Endometrium (tissue), 2 donors: ENCODE measurements around the gene TAS2R41.

Experiments
- FAIRE-seq: peaks from 2 replicates; lab custom pipeline; 2012; peaks lifted over from hg19 to GRCh38; lab: Jason Lieb, UNC
- donor health status: control.
- donor health status: control.

The TAS2R41 gene, protein sequence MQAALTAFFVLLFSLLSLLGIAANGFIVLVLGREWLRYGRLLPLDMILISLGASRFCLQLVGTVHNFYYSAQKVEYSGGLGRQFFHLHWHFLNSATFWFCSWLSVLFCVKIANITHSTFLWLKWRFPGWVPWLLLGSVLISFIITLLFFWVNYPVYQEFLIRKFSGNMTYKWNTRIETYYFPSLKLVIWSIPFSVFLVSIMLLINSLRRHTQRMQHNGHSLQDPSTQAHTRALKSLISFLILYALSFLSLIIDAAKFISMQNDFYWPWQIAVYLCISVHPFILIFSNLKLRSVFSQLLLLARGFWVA

DNA sequence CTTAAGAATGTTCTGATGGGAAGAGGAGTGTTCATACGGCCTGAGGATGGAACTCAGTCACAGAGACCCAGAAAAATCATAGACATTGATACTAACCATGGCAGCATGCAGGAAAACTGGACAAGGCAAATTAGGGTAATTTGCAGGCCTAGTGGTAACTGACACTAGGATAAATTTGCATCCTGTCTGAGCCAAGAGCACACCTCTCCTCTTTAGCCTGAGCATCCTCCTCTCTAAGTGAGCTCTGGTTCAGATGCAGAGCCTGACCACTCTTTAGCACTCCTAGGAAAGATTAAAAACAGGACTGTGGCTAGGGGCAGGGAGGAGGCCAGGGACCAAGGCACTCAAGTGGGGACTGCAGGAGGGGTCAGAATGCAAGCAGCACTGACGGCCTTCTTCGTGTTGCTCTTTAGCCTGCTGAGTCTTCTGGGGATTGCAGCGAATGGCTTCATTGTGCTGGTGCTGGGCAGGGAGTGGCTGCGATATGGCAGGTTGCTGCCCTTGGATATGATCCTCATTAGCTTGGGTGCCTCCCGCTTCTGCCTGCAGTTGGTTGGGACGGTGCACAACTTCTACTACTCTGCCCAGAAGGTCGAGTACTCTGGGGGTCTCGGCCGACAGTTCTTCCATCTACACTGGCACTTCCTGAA, at the start of gene TAS2R41:
TAS2R41 (plus strand) TSS at position 373 of the 650 bp plus-strand sequence; CDS start at position 373, 0 bp downstream.
- FAIRE-seq: no peak

DNA sequence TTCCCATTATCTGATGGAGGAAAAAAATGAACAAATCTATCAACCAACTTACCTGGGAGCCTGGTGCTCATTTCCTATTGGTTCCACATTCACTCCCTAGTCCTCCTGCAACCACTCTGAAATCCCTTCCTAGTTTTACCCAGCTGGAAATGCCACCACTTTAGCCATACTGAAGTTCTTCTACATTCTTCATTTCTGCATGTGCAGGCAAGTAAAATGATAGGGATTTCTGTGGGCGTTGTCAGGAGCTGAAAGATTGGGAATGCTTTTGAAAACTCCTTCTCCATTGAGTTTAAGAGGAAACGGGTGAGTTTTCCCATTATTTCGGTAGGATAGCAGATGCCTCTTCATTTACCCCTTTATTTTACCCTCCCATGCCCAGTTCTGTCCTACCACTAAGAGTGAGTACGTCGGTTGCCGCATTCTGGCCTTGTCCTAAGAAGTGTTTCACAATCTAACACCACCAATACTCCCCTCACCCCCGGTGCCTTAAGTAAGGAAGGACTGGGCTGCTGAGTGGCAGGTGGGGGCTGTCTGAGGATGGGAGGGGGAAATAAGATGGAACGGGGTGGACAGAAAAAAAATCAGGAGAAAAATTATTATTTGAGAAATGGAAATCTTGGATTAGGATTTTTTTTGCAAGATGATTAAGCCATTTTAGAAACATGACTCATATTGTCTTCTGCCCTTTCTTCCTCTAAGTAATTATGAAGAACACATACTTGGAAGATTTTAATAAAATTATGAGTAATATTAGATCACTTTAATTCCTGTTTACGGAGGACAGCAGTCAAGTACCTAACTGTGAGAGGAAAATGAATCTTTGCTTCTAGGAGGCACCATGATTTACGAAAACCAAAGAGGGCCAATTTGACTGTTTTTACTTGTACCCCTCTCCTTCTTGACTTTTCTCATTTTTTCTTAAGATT, 47.6 kb upstream of the TAS2R41 start:
- no peak for FAIRE-seq

GRCh38 chr7:143431109-143431508, 46.6 kb upstream of the TAS2R41 start:
- FAIRE-seq: no peak

DNA sequence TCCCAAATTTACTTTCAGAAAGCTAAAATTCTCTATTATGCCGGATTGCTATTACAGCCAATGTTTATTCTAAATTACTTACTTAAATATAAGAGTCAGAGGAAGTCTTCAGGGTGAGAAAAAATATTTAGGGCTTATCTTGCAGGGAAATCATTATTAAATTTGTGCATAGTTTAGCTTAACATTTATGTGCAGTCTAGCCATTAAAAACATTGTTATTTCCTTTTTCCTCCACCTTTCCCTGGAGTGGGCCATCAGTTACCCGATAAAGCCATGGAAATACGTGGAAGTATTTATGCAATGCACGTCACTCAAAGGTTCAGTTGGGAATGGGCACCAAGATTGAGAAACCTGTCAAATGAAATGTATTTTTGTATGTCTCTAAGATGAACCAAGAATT, 43.9 kb upstream of the TAS2R41 start:
- no peak for FAIRE-seq

- no peak for FAIRE-seq
Observed at GRCh38 chr7:143434660-143435059, 43.0 kb upstream of the TAS2R41 start.

- no peak for FAIRE-seq
Observed at GRCh38 chr7:143435266-143435665, 42.4 kb upstream of the TAS2R41 start.

DNA sequence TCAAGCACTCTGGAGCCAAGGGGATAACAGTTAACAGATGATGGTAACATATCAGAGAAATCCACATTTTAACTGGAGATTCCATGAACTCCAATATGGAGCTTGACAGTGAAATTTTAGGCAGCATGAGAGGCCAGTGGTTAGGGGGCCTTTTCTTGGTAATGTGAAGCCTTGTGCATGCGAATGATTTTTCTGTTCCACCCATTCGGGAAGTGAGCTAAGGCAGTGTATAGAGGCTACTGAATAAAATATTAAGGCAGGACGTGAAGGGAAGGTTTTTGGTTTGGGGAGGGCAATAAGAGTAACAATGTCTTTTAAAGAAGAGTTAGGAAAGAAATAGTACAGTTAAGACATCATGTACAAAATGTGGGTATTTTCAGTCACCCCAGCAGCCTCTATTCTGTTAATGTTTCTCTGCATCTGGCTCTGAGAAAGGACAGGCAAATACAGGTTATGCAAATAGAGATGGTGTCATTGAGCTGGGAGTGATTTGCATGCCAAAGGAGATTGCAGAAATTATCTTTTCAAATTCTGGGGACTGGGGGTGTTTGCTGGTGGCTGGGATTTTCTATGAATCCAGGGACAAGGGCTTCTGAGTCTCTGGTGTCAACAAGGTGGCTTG, 41.2 kb upstream of the TAS2R41 start:
- no peak for FAIRE-seq

DNA sequence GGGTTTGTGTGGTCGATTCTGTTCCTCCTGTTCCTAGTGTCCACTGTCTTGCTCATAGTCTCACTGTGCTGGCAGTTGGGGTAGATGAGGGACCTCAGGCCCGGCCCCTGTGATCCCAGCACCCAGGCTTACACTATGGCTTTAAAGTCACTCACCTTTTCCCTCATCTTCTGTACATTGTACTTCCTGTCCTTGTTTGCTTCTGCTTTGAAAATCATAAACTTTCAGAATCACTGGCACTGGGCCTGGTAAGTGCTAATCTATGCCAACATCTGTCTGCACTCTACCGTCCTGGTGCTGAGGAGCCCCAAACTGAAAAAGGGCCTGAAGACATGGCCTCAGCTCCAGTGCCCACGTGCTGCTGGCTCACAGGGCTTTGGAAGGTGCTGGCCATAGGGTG, 40.1 kb upstream of the TAS2R41 start:
- FAIRE-seq: no peak

DNA sequence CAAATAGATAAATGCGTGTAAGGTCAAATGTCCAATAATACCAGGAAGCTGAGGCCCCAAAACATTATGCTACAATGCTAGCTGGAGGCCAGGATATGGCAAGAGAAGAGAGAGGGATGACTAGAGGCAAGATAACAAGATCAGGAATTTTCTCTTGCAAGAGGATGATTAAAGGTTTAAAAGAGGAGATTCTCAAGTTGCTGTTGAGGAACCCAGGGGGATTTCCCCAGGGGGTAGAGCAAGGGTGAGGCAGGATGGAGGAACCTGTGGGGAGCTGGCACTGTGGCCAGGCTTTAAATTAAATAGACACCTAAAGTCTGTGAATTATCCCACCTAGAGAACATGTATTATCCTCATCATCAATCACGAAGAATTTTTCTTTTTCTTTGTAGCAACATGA, 37.8 kb upstream of the TAS2R41 start:
- FAIRE-seq: no peak

DNA sequence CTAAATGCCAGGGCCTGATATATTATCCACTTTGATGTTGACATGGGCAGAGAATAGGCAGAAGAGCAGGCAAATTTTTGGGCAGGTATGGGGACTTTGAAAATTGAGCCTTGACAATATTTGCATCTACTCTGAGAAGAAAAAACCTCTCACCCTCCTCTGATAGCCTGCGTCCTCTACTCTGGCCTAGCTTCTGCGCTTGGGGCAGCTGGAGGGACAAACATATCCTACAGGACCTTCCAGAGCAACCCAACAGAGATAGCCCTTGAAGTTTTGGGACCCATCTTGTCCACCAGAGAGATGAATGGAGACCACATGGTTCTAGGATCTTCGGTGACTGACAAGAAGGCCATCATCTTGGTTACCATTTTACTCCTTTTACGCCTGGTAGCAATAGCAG, 34.5 kb upstream of the TAS2R41 start, which contains the start of gene TAS2R60:
TAS2R60 (plus strand) TSS at position 301 of the 400 bp plus-strand sequence; CDS start at position 301, 0 bp downstream.
- FAIRE-seq: no peak

- no peak for FAIRE-seq
Observed at GRCh38 chr7:143444063-143444782, 33.5 kb upstream of the TAS2R41 start.

GRCh38 chr7:143444785-143445184, 32.9 kb upstream of the TAS2R41 start:
- FAIRE-seq: no peak

GRCh38 chr7:143447466-143447865, 30.2 kb upstream of the TAS2R41 start:
- no peak for FAIRE-seq

DNA sequence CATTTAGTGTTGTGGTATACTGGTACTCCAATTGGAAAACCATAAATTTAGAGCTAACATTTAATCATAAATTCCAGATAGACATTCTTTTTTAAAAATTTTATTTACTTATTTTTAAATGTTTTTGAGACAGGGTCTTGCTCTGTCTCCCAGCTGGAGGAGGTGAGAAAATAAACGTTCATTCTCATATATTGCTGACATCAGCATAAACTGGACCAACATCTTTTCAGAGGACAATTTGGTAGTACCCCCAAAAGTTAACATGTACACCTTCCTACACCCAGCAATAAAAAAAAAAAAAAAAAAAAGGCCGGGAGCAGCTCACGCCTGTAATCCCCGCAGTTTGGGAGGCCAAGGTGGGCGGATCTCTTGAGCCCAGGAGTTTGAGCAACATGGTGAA, 29.2 kb upstream of the TAS2R41 start:
- FAIRE-seq: no peak

DNA sequence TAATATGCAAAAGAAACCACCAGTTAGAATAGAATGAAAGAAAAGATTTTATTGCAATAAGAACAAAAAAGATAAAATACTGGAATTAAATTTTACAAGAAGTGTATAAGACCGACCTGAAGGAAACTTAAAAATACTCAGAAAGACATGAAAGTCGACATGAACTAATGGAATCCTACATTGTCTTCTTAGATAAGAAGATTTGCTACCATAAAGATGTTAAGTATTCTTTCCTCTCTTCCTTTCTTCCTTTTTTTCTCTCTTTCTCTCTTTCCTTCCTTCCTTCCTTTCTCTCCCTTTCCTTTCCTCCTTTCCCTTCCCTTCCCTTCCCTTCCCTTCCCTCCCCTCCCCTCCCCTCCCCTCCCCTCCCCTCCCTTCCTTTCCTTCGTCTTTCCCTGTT, 27.9 kb upstream of the TAS2R41 start:
- FAIRE-seq: no peak

DNA sequence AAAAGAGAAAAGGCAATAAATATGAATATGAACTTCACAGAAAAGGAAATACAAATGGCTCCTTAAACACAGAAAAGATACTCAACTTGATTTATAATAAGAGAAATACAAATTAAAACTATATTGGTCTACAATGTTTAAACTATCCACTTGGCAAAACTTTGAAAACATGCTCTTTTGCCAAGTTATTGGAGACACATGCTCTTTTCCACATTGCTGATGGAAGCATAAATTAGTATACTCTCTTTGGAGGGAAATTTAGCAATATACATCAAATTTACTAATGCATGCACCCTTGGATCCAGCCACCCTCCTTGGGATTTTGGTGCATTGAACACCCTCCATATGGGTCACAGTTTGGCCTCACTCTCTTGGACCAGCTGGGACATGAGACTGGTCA, 26.6 kb upstream of the TAS2R41 start:
- no peak for FAIRE-seq

- no peak for FAIRE-seq
Observed at GRCh38 chr7:143451746-143452145, 25.9 kb upstream of the TAS2R41 start.

DNA sequence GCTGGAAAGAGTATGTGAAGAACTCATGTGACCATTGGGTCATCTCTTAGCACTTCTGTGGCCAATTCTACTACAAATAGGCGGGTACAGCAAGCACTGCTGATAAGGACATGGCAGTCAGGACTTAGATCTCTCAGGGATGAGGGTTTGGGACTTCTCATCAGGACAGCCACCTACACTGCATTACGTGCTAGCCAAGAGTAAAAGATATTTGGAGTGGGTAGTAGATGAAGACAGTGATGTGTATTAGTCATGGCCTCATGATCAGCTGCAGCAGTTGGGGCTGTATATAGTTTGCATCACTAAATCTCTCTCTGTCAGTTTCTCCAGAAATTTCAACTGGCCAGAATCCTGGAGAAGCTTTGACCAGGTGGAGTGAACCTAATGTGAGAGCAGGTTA, 25.2 kb upstream of the TAS2R41 start:
- FAIRE-seq: no peak

DNA sequence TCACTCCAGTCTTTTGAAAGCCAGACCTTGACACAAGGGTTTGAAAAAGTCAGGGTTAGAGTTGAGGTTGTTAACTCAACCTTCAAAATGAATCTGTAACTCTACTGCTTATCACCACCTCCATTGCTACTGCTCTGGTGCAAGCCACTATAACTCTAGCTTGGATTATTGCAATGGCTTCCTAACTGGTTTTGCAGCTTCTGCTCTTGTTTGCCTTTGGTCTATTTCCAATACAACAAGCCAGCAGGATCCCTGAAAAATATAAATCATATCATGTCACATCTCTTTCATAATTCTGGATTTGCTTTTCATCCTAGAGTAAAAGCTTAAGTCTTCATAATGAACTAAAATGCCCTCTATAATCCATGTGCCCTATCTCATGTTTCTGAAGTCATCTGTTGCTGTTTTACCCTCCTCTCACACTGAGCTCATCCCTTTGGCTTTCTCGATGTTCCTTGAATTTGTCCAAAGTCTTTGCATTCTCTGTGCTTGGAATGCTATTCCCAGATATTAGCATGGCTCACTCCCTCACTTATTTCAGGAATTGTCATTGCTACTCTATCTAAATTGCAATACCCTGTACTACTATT, 23.5 kb upstream of the TAS2R41 start:
- no peak for FAIRE-seq

- no peak for FAIRE-seq
Observed at GRCh38 chr7:143455491-143455890, 22.2 kb upstream of the TAS2R41 start.

DNA sequence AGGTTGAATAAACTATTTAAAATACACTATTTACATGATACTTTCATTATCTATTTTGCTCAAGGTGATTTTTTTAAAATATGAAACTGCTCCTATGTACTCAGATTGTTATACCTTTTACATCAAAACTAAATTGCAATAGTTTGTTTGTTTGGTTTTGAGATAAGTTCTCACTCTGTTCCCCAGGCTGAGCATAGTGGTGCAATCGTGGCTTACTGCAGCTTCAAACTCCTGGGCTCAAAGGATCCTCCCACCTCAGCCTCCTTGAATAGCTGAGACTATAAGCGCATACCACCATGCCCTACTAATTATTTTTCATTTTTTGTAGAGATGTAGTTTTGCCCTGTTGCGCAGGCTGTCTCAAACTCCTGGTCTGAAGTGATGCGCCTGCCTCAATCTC, 21.7 kb upstream of the TAS2R41 start:
- FAIRE-seq: no peak
